Smooth muscle cell of the umbilical artery (primary cell): Measurements from ENCODE around the gene CARD8. TPM values are rescaled to one million over a fixed set of nuclear protein-coding genes. Genes with fewer than 3 reads are reported as not detected.

Source experiments
- total RNA-seq: library from RNA; depleted of rRNA; stranded (reverse); fragments of >200 nt; gene quantifications from 2 replicates; pipeline ENCODE4 v1.2.3, GENCODE V29; 2014

The CARD8 gene, protein sequence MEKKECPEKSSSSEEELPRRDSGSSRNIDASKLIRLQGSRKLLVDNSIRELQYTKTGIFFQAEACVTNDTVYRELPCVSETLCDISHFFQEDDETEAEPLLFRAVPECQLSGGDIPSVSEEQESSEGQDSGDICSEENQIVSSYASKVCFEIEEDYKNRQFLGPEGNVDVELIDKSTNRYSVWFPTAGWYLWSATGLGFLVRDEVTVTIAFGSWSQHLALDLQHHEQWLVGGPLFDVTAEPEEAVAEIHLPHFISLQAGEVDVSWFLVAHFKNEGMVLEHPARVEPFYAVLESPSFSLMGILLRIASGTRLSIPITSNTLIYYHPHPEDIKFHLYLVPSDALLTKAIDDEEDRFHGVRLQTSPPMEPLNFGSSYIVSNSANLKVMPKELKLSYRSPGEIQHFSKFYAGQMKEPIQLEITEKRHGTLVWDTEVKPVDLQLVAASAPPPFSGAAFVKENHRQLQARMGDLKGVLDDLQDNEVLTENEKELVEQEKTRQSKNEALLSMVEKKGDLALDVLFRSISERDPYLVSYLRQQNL
- 11.6 and 14.7 TPM in 2 replicates for total RNA-seq

GRCh38 chr19:48255376-48256303, at the start of gene CARD8:
TSS of gene CARD8 (minus strand) at chr19:48255912. CDS start at chr19:48241020, 14,892 bp downstream.

DNA sequence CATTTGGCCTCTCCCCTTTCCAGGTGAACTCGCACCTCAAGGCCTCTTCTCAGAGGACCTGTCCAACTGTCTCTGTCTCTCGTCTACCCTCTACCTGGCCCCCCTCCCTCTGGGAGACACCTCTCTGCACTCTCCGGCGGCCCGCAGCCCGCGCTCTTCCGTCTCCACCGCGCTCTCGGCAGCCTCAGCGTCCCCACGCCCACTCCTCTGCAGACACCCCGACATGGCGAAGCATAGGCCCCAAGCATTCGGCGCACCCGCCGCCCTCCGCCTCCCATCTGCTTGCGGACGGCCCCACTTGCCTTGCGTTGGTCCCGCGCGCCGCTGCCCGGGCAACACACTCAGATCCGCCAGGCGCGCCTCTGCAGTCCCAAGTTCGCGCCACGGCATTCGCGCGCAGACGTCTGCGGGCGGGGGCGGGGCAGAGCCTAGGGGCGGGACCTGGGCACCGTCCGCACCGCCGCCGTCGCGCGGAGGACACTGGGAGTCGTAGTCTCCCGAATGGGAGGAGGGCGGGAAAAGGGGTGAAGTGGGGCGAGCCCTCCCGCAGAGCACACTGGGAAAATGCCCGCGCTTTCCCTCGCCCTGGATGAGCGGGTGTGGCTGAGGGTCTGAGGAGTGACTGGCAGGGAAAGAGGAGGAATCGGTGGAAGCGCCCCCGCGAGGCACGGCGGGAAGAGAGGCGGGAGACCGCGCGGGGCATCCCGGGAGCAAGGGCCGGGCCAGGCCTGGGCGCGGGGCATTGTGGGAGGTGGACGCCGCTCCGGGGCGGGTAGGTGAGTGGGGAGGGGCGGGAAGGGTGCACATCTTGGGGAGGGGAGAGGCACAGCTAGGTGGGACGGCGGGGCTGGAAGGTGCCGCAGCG, 85.5 kb downstream of the CARD8 start, which contains the start of the genes LIG1 and ZSWIM9:
Gene LIG1 (minus strand): TSS at position 406 of the 865 bp plus-strand sequence. CDS start 4,778 bp downstream, outside the sequence.
Gene ZSWIM9 (plus strand): TSS at position 742 of the 865 bp plus-strand sequence. CDS start 1,123 bp downstream, outside the sequence.

Other genes with a start within 250 kb of the CARD8 start
- gene CABP5, start 211.8 kb downstream of the CARD8 start, total RNA-seq: not detected in 2 replicates
- gene PLA2G4C, start 145.1 kb downstream of the CARD8 start, total RNA-seq: 17.5 and 19.3 TPM in 2 replicates
- gene LIG1, start 85.6 kb downstream of the CARD8 start, total RNA-seq: 5.3 and 18.5 TPM in 2 replicates
- 2.7 and 3.3 TPM in 2 replicates for gene ZSWIM9, start 85.2 kb downstream of the CARD8 start, total RNA-seq
- gene ZNF114, start 14.2 kb upstream of the CARD8 start, total RNA-seq: 0.32 and 0.59 TPM in 2 replicates
- 32.1 and 62.7 TPM in 2 replicates for gene EMP3, start 69.6 kb upstream of the CARD8 start, total RNA-seq
- gene TMEM143, start 108.0 kb upstream of the CARD8 start, total RNA-seq: 2.1 and 5.6 TPM in 2 replicates
- not detected in 2 replicates for gene SYNGR4, start 108.5 kb upstream of the CARD8 start, total RNA-seq
- 76.6 and 96.8 TPM in 2 replicates for gene KDELR1, start 135.6 kb upstream of the CARD8 start, total RNA-seq
- 1.5 and 2.5 TPM in 2 replicates for gene GRIN2D, start 137.8 kb upstream of the CARD8 start, total RNA-seq
- gene GRWD1, start 190.1 kb upstream of the CARD8 start, total RNA-seq: 26.1 and 50.7 TPM in 2 replicates
- gene KCNJ14, start 199.7 kb upstream of the CARD8 start, total RNA-seq: 0.59 and 1.5 TPM in 2 replicates
- gene CYTH2, start 213.5 kb upstream of the CARD8 start, total RNA-seq: 33.5 and 37.4 TPM in 2 replicates